ENCODE results near the gene CEP112. TPM values are rescaled to one million over a fixed set of nuclear protein-coding genes. Genes with fewer than 3 reads are reported as not detected.

The CEP112 gene
- total RNA-seq, 1 donor from 2014 or later = 5.1 TPM

Other genes with a start within 250 kb of the CEP112 start
- not detected in 2 replicates for gene APOH, start 37.3 kb upstream of the CEP112 start, total RNA-seq
- 106 and 112 TPM in 2 replicates for gene PRKCA, start 110.5 kb upstream of the CEP112 start, total RNA-seq